Memory B cell (primary cell): ENCODE results near the gene GNB1.
"Not testable (repeated sequence)": the region's sequence is repeated elsewhere in the genome, so short reads cannot be mapped to it uniquely, and the experiment has no call there.

Experiments used
- ATAC-seq: fragments of 150-1000 bp; cut with Tn5 transposase; 2 replicates; pipeline ENCODE4 v1.10.0; 2021; ENCODE audit warnings: low read depth, mild to moderate bottlenecking, moderate library complexity
- DNase-seq, 2 donors: peaks; one replicate each; pipeline ENCODE4 v3.0.0; 2022; ENCODE audit warnings: low spot score in 2 of 2
- H3K27ac Mint-ChIP-seq: one replicate; pipeline ENCODE4 v1.8.0; 2022; ENCODE audit warnings: mild to moderate bottlenecking, moderate library complexity, mixed read lengths
- H3K27me3 Mint-ChIP-seq: one replicate; pipeline ENCODE4 v1.8.0; 2022; ENCODE audit warnings: mixed read lengths
- H3K36me3 Mint-ChIP-seq: one replicate; pipeline ENCODE4 v1.8.0; 2022; ENCODE audit warnings: mild to moderate bottlenecking, mixed read lengths
- H3K4me1 Mint-ChIP-seq: one replicate; pipeline ENCODE4 v1.8.0; 2022; ENCODE audit warnings: mixed read lengths
- H3K4me3 Mint-ChIP-seq: one replicate; pipeline ENCODE4 v1.8.0; 2022; ENCODE audit warnings: mild to moderate bottlenecking, moderate library complexity, mixed read lengths
- H3K9me3 Mint-ChIP-seq: one replicate; pipeline ENCODE4 v1.8.0; 2022; ENCODE audit warnings: mixed read lengths

The GNB1 gene

DNA sequence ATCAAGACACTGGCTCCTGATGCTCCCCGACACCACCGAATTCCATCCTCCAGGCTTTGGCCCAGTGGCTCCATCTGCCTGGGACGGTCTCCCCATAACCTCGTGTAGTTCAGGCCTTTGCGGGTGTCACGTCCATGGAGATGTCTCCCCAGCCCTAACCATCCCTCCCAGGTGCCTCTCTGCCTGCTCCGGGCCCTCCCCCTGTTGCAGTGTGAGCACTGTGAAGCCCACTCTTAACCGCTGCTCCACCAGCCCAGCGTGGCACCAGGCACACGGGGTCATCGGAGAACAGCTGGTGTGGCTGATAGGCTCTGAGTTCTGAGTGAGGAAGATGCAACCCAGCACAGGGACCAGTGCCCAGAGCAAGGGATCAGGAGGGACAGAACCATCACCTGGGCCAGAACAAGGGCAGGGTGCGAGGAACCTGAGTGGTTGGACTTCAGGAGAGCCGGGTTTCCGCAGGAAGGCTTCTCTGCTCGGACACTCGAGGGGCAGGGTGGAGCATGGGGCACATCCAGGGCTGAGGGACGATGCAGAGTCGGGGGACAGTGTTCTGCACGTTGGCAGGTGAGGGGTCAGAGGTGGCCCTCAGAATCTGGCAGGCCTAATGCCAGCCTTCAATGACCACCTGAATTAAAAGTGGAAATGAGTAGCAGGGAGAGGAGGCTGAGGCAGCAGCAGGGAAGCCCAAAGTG lies 2.6 kb upstream of the GNB1 start:
- H3K36me3 Mint-ChIP-seq = no peaks in the 10 kb centered on the region
- H3K4me3 Mint-ChIP-seq = no peak overlapping the region
- no peak overlapping the region for H3K27ac Mint-ChIP-seq
- no peaks in the 10 kb centered on the region for H3K9me3 Mint-ChIP-seq
- H3K27me3 Mint-ChIP-seq = peaks cover 6% of the 10 kb centered on the region
- DNase-seq (no peak), ATAC-seq (no peak)
- H3K4me1 Mint-ChIP-seq = peaks cover 35% of the 10 kb centered on the region

- H3K27ac Mint-ChIP-seq = peak overlapping the region; percentile 92
- peaks cover 37% of the 10 kb centered on the region for H3K4me1 Mint-ChIP-seq
- H3K27me3 Mint-ChIP-seq = peaks cover 6% of the 10 kb centered on the region
- ATAC-seq (no peak), DNase-seq (no peak)
- no peaks in the 10 kb centered on the region for H3K36me3 Mint-ChIP-seq
- peak overlapping the region; percentile 89 for H3K4me3 Mint-ChIP-seq
- no peaks in the 10 kb centered on the region for H3K9me3 Mint-ChIP-seq
Observed at GRCh38 chr1:1892763-1893120, 1.9 kb upstream of the GNB1 start.

DNA sequence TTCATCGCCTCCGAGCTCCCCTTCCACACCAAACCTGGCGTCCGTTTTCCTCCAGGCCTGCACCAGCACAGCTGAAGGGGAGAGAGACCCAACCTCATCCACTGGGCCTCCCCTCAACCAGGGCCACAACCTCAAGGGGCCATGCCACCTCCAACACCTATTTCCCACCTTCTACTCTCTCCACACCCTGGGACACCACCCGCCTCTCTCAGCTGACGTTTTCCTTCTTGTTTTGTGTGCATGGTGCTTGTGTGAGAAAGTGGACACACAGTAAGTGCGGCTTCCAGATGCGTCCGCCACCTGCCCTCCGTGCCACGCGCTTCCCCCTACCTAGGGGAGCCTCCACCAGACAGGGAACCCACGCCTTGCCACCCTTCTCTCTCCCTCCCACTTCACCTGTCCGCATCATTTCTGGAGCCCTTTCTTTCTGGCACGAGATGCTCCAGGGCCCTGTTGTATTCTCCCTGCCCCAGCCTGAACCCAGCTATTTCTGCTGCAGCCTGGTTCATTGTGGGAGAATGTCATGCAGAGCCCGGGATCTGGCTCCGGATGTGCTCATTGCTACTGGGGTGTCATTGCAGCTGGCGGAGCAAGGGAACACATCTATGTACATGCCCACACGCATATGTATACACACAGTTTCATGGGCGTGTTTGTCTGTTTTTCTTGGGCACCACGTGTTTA lies 1.3 kb upstream of the GNB1 start:
- ATAC-seq = no peak
- peak overlapping the region; percentile 89 for H3K4me3 Mint-ChIP-seq
- no peak for DNase-seq
- peaks cover 6% of the 10 kb centered on the region for H3K27me3 Mint-ChIP-seq
- H3K4me1 Mint-ChIP-seq = peaks cover 37% of the 10 kb centered on the region
- no peaks in the 10 kb centered on the region for H3K9me3 Mint-ChIP-seq
- no peaks in the 10 kb centered on the region for H3K36me3 Mint-ChIP-seq
- peak overlapping the region; percentile 92 for H3K27ac Mint-ChIP-seq

GRCh38 chr1:1891349-1892078 lies 627 bp upstream of the GNB1 start:
- H3K27ac Mint-ChIP-seq = peak overlapping the region; percentile 92
- H3K27me3 Mint-ChIP-seq = peaks cover 6% of the 10 kb centered on the region
- H3K9me3 Mint-ChIP-seq = no peaks in the 10 kb centered on the region
- peak in 1 of 2 donors; percentile 58 for DNase-seq
- peaks cover 41% of the 10 kb centered on the region for H3K4me1 Mint-ChIP-seq
- H3K4me3 Mint-ChIP-seq = peak overlapping the region; percentile 89
- no peaks in the 10 kb centered on the region for H3K36me3 Mint-ChIP-seq
- peak; percentile 31 for ATAC-seq

DNA sequence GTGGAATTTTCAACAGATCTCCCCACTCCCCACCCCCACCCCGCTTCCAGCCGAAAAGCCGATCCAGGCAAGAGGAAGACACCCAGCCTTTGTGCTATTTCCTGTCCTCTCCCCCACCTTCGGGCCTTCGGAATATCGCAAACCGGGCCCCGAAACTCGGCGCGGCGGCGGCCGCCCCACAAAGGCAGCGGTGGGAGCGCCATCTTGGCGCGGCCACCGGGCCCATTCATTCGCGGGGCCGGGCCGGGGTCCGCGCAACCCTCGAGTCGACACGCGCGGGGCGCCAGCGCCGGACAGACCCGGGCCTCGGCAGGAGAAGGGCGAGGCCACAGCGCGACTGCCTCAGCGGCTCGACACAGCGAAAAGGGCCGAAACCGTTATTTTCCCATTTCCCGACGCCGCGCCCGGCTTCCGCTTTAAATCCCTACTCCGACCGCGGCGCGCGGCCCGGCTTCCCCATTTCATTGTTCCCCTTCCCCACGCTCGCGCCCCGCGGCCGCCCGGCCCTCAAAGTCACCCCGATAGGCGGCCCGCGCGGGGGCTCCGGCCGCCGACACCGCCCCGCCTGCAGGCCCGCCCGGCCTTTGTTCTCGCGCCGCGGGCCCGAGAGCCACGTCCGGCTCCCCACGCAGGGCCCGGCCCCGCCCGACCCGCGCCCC lies 911 bp downstream of the GNB1 start:
- peaks cover 2% of the 10 kb centered on the region for H3K36me3 Mint-ChIP-seq
- H3K4me1 Mint-ChIP-seq = peaks cover 36% of the 10 kb centered on the region
- DNase-seq (peak; percentile 49 to 68), ATAC-seq (peak; percentile 38)
- peak overlapping the region; percentile 89 for H3K4me3 Mint-ChIP-seq
- H3K9me3 Mint-ChIP-seq = no peaks in the 10 kb centered on the region
- no peaks in the 10 kb centered on the region for H3K27me3 Mint-ChIP-seq
- H3K27ac Mint-ChIP-seq = peak overlapping the region; percentile 86

GRCh38 chr1:1889090-1889750 lies 1.7 kb downstream of the GNB1 start:
- H3K27ac Mint-ChIP-seq = peak overlapping the region; percentile 86
- ATAC-seq = no peak

GRCh38 chr1:1883890-1884289 lies 7.0 kb downstream of the GNB1 start:
- not testable (repeated sequence) for DNase-seq, H3K27me3 Mint-ChIP-seq, H3K9me3 Mint-ChIP-seq, H3K36me3 Mint-ChIP-seq, H3K27ac Mint-ChIP-seq, ATAC-seq
- H3K4me3 Mint-ChIP-seq = peak overlapping the region; percentile 21
- H3K4me1 Mint-ChIP-seq = peaks cover 37% of the 10 kb centered on the region

More at GRCh38 chr1:1889090-1889750, 1.7 kb downstream of the GNB1 start:
- H3K4me3 Mint-ChIP-seq = peak overlapping the region; percentile 89
- H3K36me3 Mint-ChIP-seq = peaks cover 2% of the 10 kb centered on the region
- no peaks in the 10 kb centered on the region for H3K9me3 Mint-ChIP-seq
- no peaks in the 10 kb centered on the region for H3K27me3 Mint-ChIP-seq
- H3K4me1 Mint-ChIP-seq = peaks cover 31% of the 10 kb centered on the region
- no peak for DNase-seq

DNA sequence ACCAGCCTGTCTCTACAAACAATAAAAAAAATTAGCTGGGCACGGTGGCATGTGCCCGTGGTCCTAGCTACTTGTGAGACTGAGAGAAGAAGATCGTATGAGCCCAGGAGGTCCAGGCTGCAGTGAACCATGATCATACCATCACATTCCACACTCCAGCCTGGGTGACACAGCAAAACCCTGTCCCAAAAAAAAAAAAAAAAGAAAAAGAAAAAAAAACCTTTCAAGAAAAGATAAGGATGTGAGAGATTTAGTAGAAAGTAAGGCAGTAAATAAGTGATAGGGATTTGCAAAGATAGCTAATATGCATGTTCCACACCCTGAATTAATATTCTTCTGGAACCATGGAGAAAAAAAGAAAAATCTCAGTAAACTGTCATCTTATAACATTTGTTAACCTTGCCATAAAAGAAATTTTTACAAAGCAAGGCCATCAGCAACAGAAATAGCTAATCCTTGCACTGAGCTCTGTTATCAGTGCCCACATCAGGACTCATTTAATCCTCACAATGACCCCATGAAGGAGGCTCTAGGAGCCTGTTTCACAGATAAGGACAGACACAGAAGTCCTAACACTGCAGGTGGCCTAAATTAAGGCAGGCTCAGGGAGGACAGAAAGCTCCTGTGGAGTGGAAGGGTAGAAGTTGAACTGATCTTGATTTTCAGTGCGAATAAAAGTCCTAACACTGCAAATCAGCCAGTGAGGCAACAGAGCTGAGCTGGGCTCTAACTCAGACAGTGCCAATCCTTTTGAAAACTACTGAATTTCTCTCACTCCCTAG lies 7.6 kb downstream of the GNB1 start:
- Mint-ChIP-seq H3K4me3 (peak overlapping the region; percentile 56), H3K27me3 (no peaks in the 10 kb centered on the region), H3K9me3 (no peaks in the 10 kb centered on the region), H3K36me3 (peaks cover 9% of the 10 kb centered on the region), H3K4me1 (peaks cover 40% of the 10 kb centered on the region), H3K27ac (no peak overlapping the region)
- DNase-seq = no peak
- peak; percentile 19 for ATAC-seq

GRCh38 chr1:1881727-1882126 lies 9.2 kb downstream of the GNB1 start:
- DNase-seq = no peak
- H3K27ac Mint-ChIP-seq = peak overlapping the region; percentile 71
- no peak for ATAC-seq
- H3K36me3 Mint-ChIP-seq = peaks cover 13% of the 10 kb centered on the region
- peak overlapping the region; percentile 50 for H3K4me3 Mint-ChIP-seq
- no peaks in the 10 kb centered on the region for H3K9me3 Mint-ChIP-seq
- peaks cover 42% of the 10 kb centered on the region for H3K4me1 Mint-ChIP-seq
- no peaks in the 10 kb centered on the region for H3K27me3 Mint-ChIP-seq

DNA sequence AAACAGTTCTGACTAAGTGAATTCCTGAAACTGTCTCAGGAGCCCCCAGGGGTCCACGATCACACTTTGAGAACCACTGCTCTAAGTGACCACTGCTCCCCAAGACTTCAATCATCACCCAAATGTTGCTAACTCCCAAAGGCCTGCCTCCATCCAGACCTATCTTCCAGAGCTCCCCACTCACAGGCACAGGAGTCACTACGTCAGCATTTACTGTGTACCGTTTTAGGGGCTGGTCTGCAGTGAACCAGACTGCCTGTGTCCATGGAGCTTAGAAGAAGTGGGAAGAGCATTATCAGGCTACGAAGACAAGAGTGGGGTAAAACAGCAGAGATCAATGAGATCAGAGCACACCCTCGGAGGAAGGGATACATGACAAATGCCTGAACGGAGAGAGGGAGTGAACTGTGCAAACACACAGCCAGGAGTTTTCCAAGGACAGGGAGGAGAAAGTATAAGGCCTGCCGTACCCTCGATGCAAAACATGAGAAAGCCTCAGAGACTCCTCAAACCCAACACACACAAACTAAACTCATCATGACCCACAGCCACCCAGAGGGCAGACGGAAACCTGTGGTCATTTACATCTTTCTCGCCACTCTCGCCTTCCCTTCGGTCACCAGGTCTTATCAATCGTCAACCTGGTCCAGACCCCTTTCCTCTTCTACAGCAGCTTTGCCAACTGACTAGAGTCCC lies 10.1 kb downstream of the GNB1 start:
- ATAC-seq = no peak
- H3K36me3 Mint-ChIP-seq = peaks cover 15% of the 10 kb centered on the region
- peak overlapping the region; percentile 71 for H3K27ac Mint-ChIP-seq
- H3K4me3 Mint-ChIP-seq = peak overlapping the region; percentile 50
- DNase-seq = no peak
- peaks cover 46% of the 10 kb centered on the region for H3K4me1 Mint-ChIP-seq
- H3K9me3 Mint-ChIP-seq = no peaks in the 10 kb centered on the region
- no peaks in the 10 kb centered on the region for H3K27me3 Mint-ChIP-seq

DNA sequence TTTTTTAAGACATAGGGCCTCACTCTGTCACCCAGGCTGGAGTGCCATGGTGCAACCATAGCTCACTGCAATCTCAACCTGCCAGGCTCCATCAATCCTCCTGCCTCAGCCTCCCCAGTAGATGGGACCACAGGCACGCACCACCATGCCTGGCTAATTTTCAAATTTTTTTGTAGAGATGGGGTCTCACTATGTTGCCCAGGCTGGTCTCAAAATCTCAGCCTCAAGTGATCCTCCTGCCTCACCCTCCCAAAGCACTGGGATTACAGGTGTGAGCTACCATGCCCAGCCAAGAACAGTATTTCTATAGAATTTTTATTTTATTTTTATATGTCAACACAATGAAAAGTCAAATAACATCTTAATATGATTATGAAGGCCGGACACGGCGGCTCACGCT lies 10.9 kb downstream of the GNB1 start:
- Mint-ChIP-seq H3K4me3 (no peak overlapping the region), H3K36me3 (peaks cover 15% of the 10 kb centered on the region), H3K4me1 (peaks cover 50% of the 10 kb centered on the region), H3K27me3 (no peaks in the 10 kb centered on the region), H3K27ac (peak overlapping the region; percentile 17), H3K9me3 (no peaks in the 10 kb centered on the region)
- ATAC-seq = no peak
- DNase-seq = no peak

GRCh38 chr1:1877865-1878436 lies 12.9 kb downstream of the GNB1 start:
- Mint-ChIP-seq H3K27ac (peak overlapping the region; percentile 69), H3K36me3 (peaks cover 18% of the 10 kb centered on the region), H3K4me1 (peaks cover 51% of the 10 kb centered on the region), H3K4me3 (no peak overlapping the region), H3K27me3 (no peaks in the 10 kb centered on the region), H3K9me3 (no peaks in the 10 kb centered on the region)
- ATAC-seq = no peak
- DNase-seq = no peak
